ENCODE data around the gene GNAZ.

DNA sequence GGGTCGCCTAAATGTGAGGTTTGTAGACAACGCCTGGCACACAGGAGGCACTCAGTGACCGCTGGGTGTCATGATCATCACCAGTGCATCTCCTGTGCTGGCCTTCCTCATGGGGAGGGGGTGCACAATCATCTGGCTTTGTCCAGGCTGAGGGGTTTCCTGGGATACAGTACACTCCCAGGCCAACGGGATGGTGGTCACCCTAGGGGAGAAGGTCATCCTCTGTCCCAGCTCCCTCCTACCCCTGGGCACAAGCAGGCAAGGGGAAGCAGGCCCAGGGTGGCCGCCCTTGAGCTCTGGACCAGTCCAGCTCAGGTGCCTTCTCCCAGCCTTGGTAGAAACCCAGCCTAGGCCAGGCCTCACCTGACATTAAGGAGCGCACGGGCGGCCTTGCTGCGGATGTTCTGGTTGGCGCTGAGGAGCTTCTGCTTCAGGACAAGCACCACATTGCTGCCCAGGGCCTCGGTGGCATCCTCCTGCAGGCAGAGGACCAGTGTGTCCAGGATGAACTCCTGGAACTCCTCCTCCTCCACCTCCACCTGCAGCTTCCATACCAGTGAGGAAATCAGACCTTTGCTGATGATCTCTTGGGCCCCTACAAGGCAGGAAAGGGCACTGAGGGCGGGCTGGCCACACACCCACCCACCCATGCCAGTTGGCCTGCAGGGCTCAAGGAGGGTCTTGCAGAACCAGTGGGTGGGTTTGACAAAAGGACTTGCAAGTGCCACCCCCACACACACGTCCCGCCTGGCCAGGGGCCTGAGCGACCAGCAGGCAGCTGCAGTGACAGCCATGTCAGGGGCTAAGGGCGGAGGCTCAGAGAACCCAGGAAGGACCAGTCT, 6.6 kb upstream of the GNAZ start:
- TF ChIP-seq, protein P1, sequence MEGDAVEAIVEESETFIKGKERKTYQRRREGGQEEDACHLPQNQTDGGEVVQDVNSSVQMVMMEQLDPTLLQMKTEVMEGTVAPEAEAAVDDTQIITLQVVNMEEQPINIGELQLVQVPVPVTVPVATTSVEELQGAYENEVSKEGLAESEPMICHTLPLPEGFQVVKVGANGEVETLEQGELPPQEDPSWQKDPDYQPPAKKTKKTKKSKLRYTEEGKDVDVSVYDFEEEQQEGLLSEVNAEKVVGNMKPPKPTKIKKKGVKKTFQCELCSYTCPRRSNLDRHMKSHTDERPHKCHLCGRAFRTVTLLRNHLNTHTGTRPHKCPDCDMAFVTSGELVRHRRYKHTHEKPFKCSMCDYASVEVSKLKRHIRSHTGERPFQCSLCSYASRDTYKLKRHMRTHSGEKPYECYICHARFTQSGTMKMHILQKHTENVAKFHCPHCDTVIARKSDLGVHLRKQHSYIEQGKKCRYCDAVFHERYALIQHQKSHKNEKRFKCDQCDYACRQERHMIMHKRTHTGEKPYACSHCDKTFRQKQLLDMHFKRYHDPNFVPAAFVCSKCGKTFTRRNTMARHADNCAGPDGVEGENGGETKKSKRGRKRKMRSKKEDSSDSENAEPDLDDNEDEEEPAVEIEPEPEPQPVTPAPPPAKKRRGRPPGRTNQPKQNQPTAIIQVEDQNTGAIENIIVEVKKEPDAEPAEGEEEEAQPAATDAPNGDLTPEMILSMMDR (IDR thresholded peaks at IDR 0.05): no peak
- TF ChIP-seq POLR2AphosphoS5 (IDR thresholded peaks at IDR 0.05) (no peak), POLR2A (IDR thresholded peaks at IDR 0.05) (no peak)

All from stomach (tissue), 4 donors.